Pons (tissue), 1 donor: ENCODE data around the gene DBR1.

Experiments
- DNase-seq: peaks from one replicate; pipeline ENCODE4 v3.0.0-alpha.2; 2016; ENCODE audit warnings: low spot score

DBR1 gene, protein sequence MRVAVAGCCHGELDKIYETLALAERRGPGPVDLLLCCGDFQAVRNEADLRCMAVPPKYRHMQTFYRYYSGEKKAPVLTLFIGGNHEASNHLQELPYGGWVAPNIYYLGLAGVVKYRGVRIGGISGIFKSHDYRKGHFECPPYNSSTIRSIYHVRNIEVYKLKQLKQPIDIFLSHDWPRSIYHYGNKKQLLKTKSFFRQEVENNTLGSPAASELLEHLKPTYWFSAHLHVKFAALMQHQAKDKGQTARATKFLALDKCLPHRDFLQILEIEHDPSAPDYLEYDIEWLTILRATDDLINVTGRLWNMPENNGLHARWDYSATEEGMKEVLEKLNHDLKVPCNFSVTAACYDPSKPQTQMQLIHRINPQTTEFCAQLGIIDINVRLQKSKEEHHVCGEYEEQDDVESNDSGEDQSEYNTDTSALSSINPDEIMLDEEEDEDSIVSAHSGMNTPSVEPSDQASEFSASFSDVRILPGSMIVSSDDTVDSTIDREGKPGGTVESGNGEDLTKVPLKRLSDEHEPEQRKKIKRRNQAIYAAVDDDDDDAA

DNA sequence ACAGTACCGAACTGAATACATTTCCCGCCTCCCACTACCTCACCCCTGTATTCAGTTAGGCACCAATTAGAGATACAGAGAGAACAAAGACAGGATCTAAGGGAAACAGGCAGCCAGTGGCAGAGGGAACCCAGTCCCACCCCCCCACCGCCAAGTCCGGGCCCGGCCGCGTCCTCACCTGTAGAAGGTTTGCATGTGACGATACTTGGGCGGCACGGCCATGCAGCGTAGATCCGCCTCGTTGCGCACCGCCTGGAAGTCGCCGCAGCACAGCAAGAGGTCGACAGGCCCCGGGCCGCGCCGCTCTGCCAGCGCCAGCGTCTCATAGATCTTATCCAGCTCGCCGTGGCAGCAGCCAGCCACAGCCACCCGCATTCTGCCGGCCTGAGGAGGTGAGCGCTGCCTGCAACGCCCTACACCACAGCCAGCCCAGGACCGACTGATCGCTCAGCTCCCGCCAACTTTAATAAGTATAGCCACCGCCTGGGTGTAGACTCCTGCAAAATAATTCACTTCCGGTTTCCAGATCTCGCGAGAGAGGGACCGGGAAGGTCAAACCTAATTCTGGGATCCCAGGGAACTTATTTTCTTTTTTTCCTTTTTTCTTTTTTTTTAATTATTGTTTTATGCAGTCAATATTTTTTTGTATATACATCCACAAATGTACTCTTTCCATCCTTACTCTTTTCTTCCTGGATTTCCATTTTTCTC lies at the start of gene DBR1:
Gene DBR1, minus strand, starts transcription at position 501 of the 711 bp plus-strand sequence. Its CDS starts 126 bp downstream, at position 375.
- peak; percentile 78 for DNase-seq

DNA sequence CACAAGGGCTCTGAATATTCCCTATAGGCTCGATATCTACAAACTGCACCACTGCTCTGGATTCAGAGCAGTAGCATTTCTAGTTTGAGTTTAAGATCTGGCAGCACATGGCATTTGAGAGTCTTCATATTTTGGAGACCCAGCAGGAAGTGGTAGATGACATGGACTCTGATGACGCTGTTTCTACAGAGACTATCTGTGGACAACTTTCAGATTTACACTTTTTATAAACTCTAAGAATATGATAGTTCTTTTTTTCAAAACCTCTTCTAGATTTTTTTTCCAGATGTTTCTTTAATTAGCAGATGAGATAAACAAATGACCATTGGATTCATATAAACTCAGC lies 48.2 kb upstream of the DBR1 start:
- no peak for DNase-seq

DNA sequence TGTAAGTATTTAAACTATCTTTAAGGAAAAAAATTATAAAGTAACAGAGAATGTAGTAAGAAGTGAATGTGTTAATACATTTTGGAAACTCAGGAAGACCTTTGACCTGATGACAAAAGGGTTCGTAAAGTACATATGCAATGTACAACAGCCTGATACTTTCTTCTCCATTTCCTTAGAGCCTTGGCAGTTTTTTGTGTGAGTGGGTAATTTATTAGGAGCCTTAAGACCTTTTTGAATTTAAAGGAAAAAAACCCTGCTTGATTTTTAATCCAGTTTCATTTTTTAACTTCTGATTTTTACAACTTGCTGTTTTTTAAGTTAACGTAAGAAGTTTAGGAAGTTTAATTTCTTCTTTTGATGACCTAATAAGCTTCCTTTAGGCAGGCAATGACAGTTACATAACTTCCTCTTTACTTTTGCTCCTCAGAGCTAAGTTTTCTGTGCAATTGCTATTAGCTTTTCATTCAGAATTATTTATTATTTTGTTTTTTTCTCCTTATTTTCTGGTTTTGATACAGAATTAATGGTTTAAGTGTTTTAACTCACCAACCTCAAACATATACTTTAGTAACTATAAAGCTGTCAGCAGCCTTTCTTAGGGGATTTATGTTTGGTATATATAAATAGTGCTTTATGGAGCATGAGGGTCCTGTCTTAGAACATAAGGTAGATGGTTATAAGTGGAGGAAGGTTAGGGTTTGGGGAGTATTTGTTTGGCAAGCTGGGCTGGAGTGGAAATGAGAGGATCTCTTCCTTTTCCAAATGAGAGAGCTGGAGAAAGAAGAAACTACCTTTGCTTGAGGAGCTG lies 47.6 kb upstream of the DBR1 start:
- no peak for DNase-seq

DNA sequence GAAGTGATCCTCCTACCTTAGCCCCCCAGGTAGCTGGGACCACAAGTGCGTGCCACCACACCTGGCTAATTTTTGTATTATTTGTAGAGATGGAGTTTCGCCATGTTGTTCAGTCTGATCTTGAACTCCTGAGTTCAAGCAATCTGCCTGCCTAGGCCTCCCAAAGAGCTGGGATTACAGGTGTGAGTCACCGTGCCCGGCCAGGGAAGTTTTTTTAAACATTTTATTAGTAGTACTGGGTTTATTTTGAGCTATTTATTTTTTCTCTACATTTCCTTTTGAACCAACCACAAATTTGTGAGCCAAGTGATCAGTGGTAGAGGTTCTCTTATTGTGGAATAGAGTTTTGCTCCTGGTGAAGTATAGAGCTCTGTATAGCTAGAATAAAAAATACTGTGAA lies 46.1 kb upstream of the DBR1 start:
- DNase-seq: no peak

DNA sequence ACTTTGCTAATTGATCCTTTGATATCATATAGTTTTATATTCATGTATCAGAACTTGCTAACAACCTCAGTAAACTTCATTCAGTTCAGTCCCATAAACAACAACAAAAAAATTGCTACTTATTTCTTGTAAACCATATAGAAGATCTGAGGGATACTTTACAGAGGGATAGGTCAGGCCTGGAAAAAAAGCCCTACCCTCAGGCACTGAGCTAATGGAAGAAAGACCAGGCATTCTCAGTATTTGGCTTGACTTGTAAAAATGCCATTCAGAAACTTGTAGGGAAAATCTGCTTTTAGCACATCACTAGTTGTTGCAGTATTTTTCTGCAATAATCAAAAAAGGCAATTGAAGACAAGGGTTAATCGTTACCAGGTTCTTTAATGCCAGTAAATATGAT lies 45.5 kb upstream of the DBR1 start:
- no peak for DNase-seq

DNA sequence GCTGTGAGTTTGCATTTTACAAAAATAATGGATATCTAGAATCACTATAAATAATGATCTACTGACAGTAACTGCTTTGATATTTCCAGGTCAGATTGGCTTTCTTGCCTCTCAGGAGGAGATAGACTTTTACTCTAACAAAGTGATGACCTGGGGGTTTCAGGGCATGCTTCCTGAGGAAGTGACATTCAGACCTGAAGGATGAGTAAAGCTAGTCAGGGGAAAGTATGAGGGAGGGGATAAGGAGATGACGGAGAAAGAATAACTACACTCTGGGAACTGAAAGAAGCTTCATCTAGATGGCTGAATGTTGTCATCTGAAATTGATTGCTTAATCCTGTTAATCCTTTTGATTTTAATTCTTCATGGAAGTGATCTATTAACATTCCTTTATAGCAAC lies 44.5 kb upstream of the DBR1 start:
- DNase-seq: no peak

DNA sequence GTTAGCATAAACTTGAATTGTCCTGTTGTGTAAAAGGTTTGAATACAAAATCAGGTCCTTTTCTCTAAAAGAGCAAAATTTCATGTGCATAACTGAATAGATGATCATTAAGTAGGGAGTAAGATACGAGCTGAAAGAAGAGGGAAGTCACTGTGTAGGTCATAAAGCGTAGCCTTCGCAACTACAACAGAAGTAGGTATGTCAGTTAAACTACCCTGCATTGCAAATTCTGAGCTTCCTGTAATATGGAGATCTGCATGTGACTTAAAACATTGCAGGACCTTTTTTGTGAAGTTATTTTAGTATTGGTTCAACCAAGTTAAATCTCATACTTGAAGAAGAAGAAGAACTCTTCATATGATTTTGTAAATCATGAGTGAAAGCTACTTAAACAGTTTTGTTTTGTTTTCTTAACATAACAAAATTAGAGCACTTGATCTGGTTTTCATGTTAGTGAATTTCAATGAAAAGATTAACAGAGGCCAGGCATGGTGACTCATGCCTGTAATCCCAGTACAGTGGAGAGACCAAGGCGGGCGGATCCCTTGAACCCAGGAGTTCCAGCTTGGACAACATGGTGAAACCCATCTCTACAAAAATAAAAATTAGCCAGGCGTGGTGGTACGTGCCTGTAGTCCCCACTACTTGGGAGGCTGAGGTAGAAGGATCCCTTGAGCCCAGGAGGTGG lies 38.8 kb upstream of the DBR1 start:
- DNase-seq: no peak

DNA sequence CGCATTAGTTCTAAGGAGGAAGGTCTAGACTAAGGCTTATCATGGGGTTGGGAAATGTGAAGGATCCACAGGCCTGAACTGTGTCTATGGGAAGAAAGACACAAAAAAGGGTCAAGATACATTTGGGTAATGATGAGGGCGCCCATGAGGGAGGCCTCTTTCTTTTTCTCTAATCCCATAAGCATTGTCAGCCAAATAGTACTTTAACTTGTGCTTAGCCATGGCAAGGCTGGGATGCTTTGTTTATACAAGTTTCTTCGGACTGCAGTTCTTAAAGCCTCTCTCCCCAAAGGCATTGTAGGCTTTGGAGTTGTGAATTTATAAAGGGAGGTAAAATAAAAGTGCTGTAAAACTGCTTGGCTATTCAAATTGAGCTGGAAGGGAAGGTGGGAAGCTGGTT lies 35.8 kb upstream of the DBR1 start:
- DNase-seq: no peak

DNA sequence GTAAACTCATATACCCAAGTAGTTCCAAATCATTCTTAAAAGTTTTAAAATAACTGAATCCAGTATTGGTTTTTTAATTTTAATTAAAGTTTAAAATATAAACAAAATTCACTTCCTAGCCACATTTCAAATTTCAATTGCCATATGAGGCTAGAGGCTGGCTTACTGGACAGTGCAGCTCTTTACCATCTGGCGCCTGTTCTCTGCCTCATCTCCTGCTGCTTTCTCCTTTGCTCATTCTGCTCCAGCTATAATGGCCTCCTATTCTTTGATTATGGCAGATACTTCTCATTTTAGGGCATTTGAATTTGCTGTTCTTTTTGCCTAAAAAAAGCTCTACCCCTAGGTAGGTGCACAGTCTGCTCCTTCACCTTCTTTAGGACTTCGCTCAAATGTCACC lies 31.5 kb upstream of the DBR1 start:
- DNase-seq: no peak

DNA sequence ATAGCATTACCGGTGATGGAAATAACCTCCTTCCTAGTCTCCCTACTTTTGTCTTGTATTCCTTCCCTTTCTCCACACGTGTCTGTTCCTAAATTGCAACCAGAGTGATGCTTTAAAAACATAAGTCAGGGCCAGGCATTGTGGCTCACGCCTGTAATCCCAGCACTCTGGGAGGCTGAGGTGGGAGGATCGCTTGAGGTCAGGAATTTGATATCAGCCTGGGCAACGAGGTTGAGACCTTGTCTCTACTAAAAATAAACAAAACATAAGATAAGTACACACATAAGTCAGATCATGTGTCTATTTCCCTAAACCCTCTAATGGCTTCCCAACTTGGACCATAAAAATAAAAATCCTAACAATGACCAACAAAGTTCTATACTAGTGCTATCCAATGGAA lies 30.8 kb upstream of the DBR1 start:
- DNase-seq: no peak

DNA sequence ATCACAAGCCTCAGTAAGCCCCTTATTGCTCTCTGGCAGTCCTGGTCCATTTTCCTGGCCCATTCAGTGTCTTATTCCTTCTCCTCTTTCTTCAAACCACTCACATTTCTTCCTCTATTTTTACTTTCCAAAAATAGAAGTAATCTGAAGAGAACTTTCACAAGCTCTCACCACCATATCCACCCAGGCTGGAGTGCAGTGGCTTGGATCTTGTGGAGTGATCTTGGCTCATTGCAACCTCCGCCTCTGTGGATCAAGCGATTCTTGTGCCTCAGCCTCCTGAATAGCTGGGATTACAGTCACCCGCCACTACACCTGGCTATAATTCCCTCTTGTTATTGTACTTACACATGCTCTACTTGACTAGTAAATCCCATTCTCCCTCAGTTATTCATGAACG lies 29.2 kb upstream of the DBR1 start:
- DNase-seq: no peak

DNA sequence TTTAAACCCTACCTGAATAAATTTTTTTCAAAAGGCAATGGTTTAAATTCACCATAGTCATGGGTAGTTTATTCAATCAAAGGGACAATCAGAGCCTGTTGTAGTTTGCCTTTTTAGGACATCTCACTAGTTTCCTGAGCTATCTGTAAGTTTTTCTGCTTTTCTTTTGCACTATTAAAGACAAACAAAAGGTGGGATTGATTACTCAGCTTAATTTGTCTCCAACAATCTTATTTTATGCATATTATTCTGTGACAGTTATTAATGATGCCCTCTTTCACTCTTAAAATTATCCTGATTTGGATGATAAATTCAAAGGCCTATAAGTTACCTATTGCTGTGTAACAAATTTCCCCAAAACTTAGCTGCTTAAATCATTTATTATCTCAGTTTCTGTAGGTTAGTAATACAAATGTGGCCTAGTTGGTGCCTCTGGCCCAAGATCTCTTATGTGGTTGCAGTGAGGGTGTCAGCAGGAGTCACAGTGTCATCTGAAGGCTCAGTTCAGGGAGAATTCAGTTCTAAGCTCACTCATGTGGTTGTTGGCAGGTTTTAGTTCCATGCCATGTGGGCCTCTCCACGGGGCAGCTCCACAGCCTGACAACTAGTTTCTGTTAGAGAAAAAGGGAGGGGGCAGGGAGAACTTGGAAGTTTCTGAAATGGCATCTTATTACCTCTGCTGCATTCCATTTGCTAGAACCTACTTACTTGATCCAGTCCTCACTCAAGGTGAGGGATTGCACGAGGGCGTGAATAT lies 28.4 kb upstream of the DBR1 start:
- DNase-seq: peak; percentile 14

DNA sequence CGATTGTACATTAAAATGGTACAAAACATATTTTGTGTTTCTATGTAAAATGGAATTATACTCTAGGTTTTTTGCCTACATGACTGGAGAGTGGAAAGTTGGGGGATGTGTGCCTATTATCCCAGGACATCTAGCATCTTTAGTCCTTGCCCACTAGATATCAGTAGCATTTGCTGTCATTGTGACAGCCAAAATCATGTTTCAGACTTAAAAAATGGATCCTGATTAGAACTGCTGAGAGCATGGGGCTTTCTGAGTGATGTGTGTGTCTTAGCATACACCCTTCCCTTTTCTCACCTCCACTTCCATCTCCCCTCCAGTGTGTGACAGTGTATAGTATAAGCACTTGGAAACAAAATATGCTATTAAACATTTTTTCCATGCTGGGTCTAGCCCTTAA lies 25.7 kb upstream of the DBR1 start:
- no peak for DNase-seq

DNA sequence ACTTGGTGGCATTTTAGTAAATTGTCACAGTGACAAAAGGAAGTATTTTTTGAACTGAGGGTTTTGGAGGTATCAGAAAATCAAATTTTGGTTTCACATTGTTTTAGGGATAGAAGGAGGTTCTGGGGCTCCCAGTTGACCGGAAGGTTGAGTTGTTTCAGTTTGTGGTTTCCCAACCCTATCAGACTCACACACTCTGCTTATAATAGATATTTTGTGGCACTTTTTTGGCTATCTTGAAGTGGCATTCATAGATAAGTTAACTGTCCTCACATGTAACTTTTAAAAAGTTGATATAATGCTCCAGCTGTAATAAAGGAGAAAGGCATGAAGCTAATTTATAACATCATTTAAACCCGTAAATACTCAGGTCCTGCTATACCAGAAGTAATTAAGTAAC lies 25.1 kb upstream of the DBR1 start:
- DNase-seq: no peak

DNA sequence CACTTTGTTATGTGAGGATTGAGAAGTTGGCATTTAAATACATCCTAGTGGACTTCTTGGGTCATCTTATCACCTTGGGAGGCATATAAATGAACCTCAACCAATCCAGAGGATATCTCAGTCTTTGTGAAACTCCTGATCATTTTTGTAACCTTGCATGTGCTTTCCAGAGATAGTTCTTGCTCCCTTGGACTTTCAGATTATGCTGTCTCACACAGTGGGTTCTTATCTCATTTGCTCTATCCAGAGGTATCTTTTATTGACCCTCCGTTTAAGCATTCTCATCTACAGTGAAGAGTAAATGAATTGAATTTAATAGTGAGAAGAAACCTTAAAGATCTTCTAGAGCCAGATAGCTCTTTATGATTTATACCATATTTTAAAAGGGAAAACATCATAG lies 22.8 kb upstream of the DBR1 start:
- no peak for DNase-seq

DNA sequence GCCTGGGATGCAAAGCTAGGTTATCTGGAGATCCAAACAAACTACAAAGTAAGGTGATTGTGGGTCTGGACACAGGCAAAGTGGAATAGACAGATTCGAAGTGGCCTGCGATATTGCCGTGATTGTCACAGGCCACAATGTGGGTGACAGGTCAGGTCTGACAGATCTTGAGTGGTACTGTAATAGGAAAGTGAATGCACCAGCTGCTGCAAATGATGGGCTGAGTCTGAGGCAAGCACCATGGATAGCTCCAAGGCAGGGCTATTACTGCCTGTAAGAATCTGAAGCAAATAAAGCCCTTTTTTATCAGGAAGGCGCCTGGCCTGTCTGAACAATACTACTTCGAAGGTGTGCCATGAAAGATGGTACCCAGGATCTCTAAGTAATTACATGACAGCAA lies 22.3 kb upstream of the DBR1 start:
- DNase-seq: peak; percentile 62

DNA sequence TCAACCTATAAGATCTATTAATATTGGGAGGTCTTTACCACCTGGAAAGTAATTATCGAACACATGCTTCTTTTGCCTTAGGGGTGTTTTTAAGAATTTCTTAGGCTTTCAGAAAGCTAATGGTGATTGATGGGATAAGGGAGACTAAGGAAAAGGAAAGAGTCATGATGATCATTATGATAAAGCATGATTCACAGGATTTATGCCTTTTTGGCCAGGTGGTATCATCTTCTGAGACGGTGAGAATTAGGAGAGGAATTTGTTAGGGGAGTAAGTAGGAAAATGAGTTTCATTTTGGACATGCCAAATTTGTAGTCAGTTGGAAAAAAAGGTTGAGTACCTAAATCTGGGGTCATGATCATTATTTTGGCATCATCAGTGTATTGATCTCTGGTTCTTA lies 21.3 kb upstream of the DBR1 start:
- no peak for DNase-seq

DNA sequence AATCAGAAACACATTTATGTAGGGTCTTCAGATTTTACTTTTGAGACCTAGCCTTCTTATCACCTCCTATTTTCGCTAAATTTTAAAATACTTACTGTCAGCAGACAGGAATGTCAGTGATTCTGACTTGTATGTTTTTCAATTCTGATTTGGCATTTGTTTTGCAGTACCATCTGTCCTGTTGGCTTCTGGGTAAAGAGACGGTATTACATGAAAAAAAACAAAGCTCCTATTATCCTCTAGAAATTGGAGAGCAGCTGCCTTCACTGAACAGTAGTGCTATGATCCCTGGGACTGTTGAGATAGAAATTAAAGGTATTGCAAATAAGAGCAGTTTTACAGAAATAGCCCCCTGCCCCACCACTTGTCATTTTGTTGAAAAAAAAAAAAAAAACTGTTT lies 20.8 kb upstream of the DBR1 start:
- DNase-seq: peak; percentile 86

DNA sequence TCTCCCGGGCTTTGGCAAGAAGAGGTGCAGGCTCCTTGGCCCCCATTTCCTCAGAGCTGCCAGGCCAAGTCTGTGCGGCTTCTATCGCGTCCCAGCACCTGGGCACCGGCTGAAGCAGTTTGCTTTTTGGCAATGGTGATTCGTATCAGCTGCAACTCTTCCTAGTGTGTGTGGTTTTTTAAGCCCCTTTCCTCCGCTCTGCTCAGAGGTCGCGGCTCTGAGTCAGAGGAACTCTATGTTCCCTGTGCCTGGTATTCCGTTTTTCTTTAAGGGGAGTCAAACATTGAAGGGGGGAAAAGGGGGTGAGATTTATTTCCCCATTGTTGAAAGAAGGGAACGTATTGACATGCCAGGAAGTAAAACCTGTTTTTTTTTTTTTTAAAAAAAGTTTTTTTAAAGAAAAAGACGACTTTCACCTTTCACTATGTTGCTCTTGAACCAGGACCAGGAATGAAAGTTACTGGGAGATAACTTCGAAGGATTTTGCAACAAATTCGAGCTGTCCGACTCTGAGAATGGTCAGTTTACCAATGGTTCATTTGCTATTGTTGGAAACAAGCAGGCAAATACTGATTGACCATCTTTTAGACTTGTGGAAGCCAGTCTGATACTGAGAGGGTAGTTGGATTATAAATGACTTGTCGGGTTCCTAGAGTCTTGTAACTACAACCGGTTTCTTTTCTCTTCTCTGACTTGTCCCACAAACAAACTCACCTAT lies 13.5 kb upstream of the DBR1 start:
- DNase-seq: no peak

DNA sequence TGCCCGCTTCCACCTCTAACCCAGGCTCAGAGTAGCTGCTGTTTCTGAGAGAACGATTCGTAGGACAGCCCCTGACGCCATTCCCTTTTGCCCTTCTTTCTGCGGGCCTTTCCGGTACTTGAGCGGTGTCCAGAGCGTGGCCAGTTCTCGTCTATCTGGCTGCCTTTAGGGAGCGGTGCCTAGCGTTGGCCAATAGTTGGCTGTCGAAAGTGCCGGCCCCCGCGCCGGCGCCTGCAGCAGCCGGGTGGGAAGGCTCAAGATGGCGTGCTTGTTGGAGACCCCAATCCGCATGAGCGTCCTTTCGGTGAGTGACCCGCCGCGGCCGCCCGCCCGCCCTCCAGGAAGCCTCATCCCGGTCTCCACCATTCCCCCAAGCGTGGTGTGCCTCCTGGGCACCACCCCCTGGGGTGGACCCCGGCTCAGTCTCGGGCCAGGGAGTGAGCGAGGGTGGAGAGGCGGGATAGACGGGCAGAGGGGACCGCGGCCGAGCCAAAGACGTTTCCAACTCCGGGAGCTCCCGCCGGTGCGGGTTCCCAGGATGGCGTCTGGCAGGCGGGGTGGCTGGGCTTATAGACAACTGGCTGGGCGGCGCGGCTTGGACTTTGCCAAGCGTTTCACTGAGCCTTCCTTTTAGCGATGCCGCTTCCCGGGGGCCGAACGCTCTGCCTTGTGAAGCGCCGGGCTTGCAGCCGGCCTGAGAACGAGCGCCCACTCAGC lies 12.7 kb upstream of the DBR1 start, which contains the start of gene ARMC8:
Gene ARMC8, plus strand, starts transcription at position 6 of the 717 bp plus-strand sequence. Its CDS starts 254 bp downstream, at position 260.
- DNase-seq: peak; percentile 31
